Measurements from ENCODE around the gene TMEM88. TPM values are rescaled to one million over a fixed set of nuclear protein-coding genes. Genes with fewer than 3 reads are reported as not detected.

The TMEM88 gene
- total and polyA plus RNA-seq, 2 of the 8 experiments (the other 6 are each of a cell fraction or from before 2014, with no cell fraction given), result 0.69 to 8.8 TPM

DNA sequence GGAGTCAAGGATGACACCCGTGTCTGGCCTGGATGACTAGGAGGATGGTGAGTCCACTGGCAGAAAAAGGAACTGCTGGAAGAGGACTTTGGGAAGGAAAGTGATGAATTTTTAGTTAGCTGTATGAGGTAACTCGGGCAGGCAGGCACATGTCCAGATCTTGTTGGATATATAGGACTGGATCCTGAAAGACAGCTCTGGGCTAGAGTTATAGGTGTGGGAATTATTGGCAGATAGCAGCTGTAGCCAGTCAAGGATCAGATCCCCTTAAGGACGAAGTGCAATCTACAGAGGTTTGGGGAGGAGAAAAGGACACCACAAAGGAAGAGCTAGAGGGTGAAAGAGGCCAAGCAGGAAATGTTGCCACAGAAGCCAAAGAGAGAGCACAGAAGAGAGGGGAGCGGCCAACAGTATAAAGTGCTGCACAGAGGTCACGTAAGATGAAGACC lies 13.0 kb downstream of the TMEM88 start:
- Histone ChIP-seq H3K4me3 (ENCODE audit: extremely low read depth in 1 of 4, insufficient read depth in 2 of 4, low read depth in 3 of 4, low read length in 4 of 4) (no peak overlapping the region), H2AFZ (ENCODE audit: low read length) (no peak overlapping the region), H3K4me2 (ENCODE audit: insufficient read depth in 1 of 2, low read depth in 2 of 2, low read length in 2 of 2) (no peak overlapping the region), H3K79me2 (ENCODE audit: control insufficient read depth in 1 of 2, insufficient read depth in 2 of 2, low read length in 2 of 2) (no peaks in the 10 kb centered on the region), H3K36me3 (ENCODE audit: control insufficient read depth in 2 of 4, insufficient read depth in 4 of 4, low read length in 3 of 4) (no peaks in the 10 kb centered on the region; a peak in 1 of 8 replicates), H2BK5ac (ENCODE audit: low read depth, low read length) (no peak overlapping the region), H3K9ac (replicated peaks in 1 of 4; ENCODE audit: extremely low read depth in 1 of 4, low read depth in 3 of 4, low read length in 3 of 4) (no peak overlapping the region), H3K4ac (replicated peaks; ENCODE audit: insufficient read length, low read depth, low read length) (no peak overlapping the region), H3K23ac (ENCODE audit: insufficient read length) (no peak overlapping the region), H3K14ac (ENCODE audit: insufficient read length) (no peak overlapping the region), H4K8ac (ENCODE audit: extremely low read depth, insufficient read depth, low read length) (no peak overlapping the region), H3K9me3 (ENCODE audit: insufficient read depth in 2 of 2, low read depth in 1 of 2, low read length in 1 of 2) (no peaks in the 10 kb centered on the region), H3K18ac (ENCODE audit: extremely low read depth, low read length) (no peak overlapping the region), H3K27me3 (replicated peaks in 1 of 4; ENCODE audit: control insufficient read depth in 3 of 4, extremely low read depth in 1 of 4, insufficient read depth in 3 of 4, low read length in 3 of 4) (no peaks in the 10 kb centered on the region), H3K23me2 (ENCODE audit: low read depth, low read length) (no peaks in the 10 kb centered on the region), H3K79me1 (ENCODE audit: low read depth, low read length) (no peaks in the 10 kb centered on the region), H2BK120ac (replicated peaks; ENCODE audit: low read depth, low read length) (no peak overlapping the region), H2BK20ac (ENCODE audit: low read length) (no peak overlapping the region), H3K27ac (ENCODE audit: low read depth, low read length) (no peak overlapping the region), H3K56ac (replicated peaks; ENCODE audit: insufficient read length, low read depth, low read length) (no peak overlapping the region), H2BK12ac (ENCODE audit: low read depth, low read length) (no peak overlapping the region), H2BK15ac (ENCODE audit: low read length) (no peak overlapping the region), H4K91ac (replicated peaks; ENCODE audit: insufficient read length, low read length) (no peak overlapping the region), H4K20me1 (replicated peaks in 1 of 2; ENCODE audit: control insufficient read depth in 1 of 2, insufficient read depth in 2 of 2, low read length in 2 of 2) (no peaks in the 10 kb centered on the region), H3K4me1 (replicated peaks in 1 of 4; ENCODE audit: control insufficient read depth in 3 of 4, insufficient read depth in 4 of 4, low read length in 3 of 4) (no peaks in the 10 kb centered on the region; a peak in 1 of 7 replicates), H4K5ac (ENCODE audit: insufficient read length, low read depth, low read length) (no peak overlapping the region), H2AK5ac (ENCODE audit: low read depth, low read length) (no peak overlapping the region)
- POLR2A ChIA-PET (ENCODE audit: partially characterized antibody), result interaction anchor here (1.4 kb wide), 1 partner anchor 35 kb away, joined by 3 read pairs; no protein-coding TSS in a partner anchor
- 81% methylated on average over 5 of the region's 5 CpGs; no CpG with 5 or more reads in 1 of the 2 experiments for WGBS, 2 experiments (ENCODE audit: extremely low coverage in 1 of 2, insufficient coverage in 1 of 2, insufficient read length in 1 of 2, insufficient replicate concordance in 2 of 2, low coverage in 1 of 2, low lambda C conversion rate in 2 of 2, missing lambda C conversion rate in 1 of 2)
- CTCF ChIA-PET (ENCODE audit: partially characterized antibody), result interaction anchor here (0.8 to 2.4 kb wide), 5 partner anchors 17 to 188 kb away, joined by 3 to 7 read pairs (median 4); no protein-coding TSS in a partner anchor
- DNase-seq (ENCODE audit: low read depth in 1 of 2, low spot score in 2 of 2) (no peak), FAIRE-seq (no peak)
- TF ChIP-seq, protein P1, sequence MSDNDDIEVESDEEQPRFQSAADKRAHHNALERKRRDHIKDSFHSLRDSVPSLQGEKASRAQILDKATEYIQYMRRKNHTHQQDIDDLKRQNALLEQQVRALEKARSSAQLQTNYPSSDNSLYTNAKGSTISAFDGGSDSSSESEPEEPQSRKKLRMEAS (IDR thresholded peaks at IDR 0.05), result no peak
- no peak for TF ChIP-seq EZH2 (IDR thresholded peaks at IDR 0.05; ENCODE audit: low read depth, low read length, severe bottlenecking)
- no peak for TF ChIP-seq GABPA (IDR thresholded peaks at IDR 0.05; ENCODE audit: borderline replicate concordance, insufficient read depth, low read length)
